ENCODE measurements around the gene FAIM.
A peak's percentile ranks its signal among the peaks of the same experiment; 100 is the strongest.
"Not testable (repeated sequence)": the region's sequence is repeated elsewhere in the genome, so short reads cannot be mapped to it uniquely, and the experiment has no call there.

Gene FAIM, protein sequence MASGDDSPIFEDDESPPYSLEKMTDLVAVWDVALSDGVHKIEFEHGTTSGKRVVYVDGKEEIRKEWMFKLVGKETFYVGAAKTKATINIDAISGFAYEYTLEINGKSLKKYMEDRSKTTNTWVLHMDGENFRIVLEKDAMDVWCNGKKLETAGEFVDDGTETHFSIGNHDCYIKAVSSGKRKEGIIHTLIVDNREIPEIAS

DNA sequence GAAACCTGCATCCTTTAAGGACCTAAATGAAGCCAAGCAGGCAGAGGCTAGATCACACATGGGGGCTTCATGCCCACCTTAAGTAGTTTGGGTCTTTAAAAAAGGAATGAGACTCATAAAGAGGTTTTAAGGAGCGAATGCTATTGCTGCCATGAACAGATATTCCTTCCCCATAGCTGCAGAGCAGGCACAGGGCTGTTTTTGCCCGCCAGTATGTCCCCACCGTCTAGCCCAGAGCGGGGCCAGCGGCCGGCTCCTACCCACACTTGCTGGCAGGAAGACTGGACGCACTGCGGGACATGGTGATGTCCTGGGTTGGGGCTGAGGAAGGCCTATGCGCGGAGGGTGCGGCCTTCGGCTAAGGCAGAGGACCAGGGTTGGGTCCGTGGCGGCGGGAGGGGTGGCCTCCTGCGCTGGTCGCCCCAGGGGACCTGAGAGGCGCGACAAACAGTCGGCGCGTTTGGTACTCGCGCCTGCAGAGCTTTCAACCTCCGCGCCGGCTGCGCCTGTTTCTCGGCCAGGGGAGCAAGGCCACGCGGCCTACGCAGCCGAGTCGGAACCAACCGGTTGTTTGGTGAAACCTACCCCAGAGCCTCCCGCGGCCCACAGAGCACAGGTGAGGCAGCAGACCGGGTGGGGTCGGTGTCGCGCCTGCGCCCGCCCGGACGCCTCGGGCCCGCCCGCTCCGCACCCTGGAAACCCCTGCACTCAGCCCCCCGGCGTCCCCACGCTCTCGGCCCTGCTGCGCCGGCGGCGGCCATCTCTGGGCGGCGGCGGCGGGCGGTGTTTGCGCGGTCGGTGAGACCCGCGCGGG is at the start of gene FAIM:
TSS of gene FAIM (plus strand) at position 450 of the 814 bp plus-strand sequence. CDS start 10,956 bp downstream, outside the sequence.
- peak; percentile 9 for DNase-seq (ENCODE audit: low read depth)
- H3K4me3 ChIP-seq (ENCODE audit: low read depth, low read length): peak within 1 kb of the TSS; percentile 50
- TF ChIP-seq, protein P1, sequence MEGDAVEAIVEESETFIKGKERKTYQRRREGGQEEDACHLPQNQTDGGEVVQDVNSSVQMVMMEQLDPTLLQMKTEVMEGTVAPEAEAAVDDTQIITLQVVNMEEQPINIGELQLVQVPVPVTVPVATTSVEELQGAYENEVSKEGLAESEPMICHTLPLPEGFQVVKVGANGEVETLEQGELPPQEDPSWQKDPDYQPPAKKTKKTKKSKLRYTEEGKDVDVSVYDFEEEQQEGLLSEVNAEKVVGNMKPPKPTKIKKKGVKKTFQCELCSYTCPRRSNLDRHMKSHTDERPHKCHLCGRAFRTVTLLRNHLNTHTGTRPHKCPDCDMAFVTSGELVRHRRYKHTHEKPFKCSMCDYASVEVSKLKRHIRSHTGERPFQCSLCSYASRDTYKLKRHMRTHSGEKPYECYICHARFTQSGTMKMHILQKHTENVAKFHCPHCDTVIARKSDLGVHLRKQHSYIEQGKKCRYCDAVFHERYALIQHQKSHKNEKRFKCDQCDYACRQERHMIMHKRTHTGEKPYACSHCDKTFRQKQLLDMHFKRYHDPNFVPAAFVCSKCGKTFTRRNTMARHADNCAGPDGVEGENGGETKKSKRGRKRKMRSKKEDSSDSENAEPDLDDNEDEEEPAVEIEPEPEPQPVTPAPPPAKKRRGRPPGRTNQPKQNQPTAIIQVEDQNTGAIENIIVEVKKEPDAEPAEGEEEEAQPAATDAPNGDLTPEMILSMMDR (IDR thresholded peaks at IDR 0.05; ENCODE audit: low read depth, low read length, missing control alignments): no peak
- in situ Hi-C loops (cut with HindIII; ENCODE audit: low sequenced_read_pairs): no loop called here

DNA sequence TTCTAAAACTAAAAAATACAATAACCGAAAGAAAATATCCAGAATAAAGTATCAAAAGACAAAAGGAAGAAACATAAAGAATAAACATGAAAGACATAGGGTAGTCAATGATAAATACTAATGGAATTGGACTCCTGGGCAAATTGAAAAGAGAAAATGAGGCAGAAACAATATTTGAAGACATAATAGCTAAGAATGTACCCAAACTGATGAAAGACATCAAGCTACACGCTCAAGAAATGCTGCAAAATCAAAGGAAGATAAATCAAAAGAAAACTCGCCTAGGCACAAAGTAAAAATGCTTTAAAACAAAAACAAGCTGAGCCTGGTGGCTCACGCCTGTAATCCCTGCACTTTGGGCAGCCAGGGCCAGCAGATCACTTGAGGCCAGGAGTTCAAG is 49.4 kb upstream of the FAIM start:
- no peak overlapping the region for H3K4me3 ChIP-seq (ENCODE audit: low read depth, low read length)
- no peak for DNase-seq (ENCODE audit: low read depth)
- TF ChIP-seq, protein P1 (IDR thresholded peaks at IDR 0.05; ENCODE audit: low read depth, low read length, missing control alignments): no peak
- in situ Hi-C loops (cut with HindIII; ENCODE audit: low sequenced_read_pairs): no loop called here

DNA sequence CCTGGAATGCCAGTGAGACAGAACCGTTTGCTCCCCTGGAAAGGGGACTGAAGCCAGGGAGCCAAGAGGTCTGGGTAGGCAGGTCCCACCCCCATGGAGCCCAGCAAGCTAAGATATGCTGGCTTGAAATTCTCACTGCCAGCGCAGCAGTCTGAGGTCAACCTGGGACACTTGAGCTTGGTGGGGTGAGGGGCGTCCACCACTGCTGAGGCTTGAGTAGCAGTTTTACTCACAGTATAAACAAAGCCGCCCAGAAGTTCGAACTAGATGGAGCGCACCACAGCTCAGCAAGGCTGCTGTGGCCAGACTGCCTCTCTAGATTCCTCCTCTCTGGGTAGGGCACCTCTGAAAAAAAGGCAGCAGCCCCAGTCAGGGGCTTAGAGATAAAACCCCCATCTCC is 48.1 kb upstream of the FAIM start:
- in situ Hi-C loops (cut with HindIII; ENCODE audit: low sequenced_read_pairs): no loop called here
- TF ChIP-seq, protein P1 (IDR thresholded peaks at IDR 0.05; ENCODE audit: low read depth, low read length, missing control alignments): no peak
- no peak overlapping the region for H3K4me3 ChIP-seq (ENCODE audit: low read depth, low read length)
- DNase-seq (ENCODE audit: low read depth): no peak

DNA sequence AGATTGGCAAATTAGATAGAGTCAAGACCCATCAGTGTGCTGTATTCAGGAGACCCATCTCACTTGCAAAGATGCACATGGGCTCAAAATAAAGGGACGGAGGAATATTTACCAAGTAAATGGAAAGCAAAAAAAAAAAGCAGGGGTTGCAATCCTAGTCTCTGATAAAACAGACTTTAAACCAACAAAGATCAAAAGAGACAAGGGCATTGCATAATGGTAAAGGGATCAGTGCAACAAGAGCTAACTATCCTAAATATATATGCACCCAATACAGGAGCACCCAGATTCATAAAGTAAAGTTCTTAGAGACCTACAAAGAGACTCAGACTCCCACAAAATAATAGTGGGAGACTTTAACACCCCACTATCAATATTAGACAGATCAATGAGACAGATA is 45.7 kb upstream of the FAIM start:
- DNase-seq (ENCODE audit: low read depth); H3K4me3 ChIP-seq (ENCODE audit: low read depth, low read length); in situ Hi-C loops (cut with HindIII; ENCODE audit: low sequenced_read_pairs): not testable (repeated sequence)

DNA sequence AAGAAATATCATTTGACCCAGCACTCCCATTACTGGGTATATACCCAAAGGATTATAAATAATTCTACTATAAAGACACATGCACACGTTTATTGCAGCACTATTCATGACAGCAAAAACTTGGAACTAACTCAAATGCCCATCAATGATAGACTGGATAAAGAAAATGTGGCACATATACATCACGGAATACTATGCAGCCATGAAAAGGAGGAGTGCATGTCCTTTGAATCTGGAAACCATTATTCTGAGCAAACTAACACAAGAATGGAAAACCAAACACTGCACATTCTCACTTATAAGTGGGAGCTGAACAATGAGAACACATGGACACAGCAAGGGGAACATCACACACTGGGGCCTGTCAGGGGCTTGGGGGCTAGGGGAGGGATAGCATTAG is 42.3 kb upstream of the FAIM start:
- in situ Hi-C loops (cut with HindIII; ENCODE audit: low sequenced_read_pairs); DNase-seq (ENCODE audit: low read depth); H3K4me3 ChIP-seq (ENCODE audit: low read depth, low read length): not testable (repeated sequence)

DNA sequence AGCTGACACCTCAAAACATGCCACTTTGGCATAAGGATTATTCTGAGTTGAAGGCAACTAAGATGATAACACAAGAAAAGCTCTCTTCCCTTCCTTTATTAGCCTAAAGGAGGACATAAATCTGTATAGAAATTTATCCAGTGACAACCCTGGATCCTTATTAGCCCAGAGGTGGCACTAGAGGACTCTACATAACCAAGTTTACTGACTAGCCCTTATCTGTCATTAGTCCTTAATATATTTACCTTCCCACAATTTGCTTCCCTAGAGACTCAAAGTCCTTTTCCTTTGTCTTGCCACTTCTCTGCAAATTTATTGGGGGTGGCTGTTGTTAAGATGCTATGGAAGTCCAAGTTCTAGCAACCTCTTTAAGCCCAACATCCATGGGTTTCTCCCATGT is 41.2 kb upstream of the FAIM start:
- in situ Hi-C loops (cut with HindIII; ENCODE audit: low sequenced_read_pairs): no loop called here
- TF ChIP-seq, protein P1 (IDR thresholded peaks at IDR 0.05; ENCODE audit: low read depth, low read length, missing control alignments): no peak
- DNase-seq (ENCODE audit: low read depth): no peak
- H3K4me3 ChIP-seq (ENCODE audit: low read depth, low read length): no peak overlapping the region

DNA sequence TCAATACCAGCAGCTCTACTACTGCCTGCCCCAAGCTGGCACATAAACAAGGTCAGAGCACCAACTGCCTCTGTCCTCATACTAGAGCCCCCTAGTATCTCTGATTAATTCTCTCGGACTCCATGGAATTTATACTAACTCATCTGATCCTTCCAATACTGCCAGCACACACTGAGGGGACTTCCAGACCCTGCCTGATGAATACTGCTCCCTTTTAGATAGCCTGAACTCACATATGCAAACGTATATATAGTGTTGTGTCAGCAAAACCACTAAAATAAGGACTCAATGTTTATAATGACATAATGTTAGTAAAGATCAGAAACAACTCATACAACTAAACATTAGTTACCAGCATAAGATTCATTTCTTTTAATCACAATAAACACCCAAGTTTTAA is 39.5 kb upstream of the FAIM start:
- no peak for DNase-seq (ENCODE audit: low read depth)
- H3K4me3 ChIP-seq (ENCODE audit: low read depth, low read length): no peak overlapping the region
- in situ Hi-C loops (cut with HindIII; ENCODE audit: low sequenced_read_pairs): no loop called here
- TF ChIP-seq, protein P1 (IDR thresholded peaks at IDR 0.05; ENCODE audit: low read depth, low read length, missing control alignments): no peak

DNA sequence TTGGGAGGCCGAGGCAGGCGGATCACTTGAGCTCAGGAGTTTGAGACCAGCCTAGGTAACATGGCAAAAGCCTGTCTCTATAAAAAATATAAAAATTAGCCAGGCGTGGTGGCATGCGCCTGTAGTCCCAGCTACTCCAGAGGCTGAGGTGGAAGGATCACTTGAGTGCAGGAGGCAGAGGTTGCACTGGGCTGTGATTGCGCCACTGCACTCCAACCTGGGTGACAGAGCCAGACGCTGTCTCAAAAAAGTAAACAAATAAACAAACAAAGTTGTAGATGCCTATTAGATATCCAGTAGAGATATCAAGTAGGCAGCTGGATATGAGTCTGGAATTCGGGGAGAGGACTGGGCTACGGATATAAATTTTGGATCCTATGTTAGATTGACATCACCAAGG is 38.9 kb upstream of the FAIM start:
- H3K4me3 ChIP-seq (ENCODE audit: low read depth, low read length); DNase-seq (ENCODE audit: low read depth); in situ Hi-C loops (cut with HindIII; ENCODE audit: low sequenced_read_pairs): not testable (repeated sequence)
